Right ventricle myocardium superior (tissue), 1 donor: ENCODE data around the gene CMBL. TPM values are rescaled to one million over a fixed set of nuclear protein-coding genes. Genes with fewer than 3 reads are reported as not detected.
"Not testable (repeated sequence)": the region's sequence is repeated elsewhere in the genome, so short reads cannot be mapped to it uniquely, and the experiment has no call there.

ENCODE experiments used
- ATAC-seq: fragments of 200-7000 bp; cut with Tn5 transposase; one replicate; pipeline ENCODE4 v1.9.1; 2020; ENCODE audit warnings: mild to moderate bottlenecking; ENCODE audit not compliant: poor library complexity
- DNase-seq: peaks from one replicate; pipeline ENCODE4 v3.0.0-alpha.2; 2020
- intact Hi-C: fragments of 100-400 bp; cut with DNase I; formaldehyde crosslinking; loops from one replicate; pipeline ENCODE4 v1.11.2; 2022
- total RNA-seq: library from RNA; stranded (reverse); fragmentation: NEBNext Ultra II Directional; extraction: Animal tissue kit (Norgen Biotek cat#: 25700); gene quantifications from one replicate; pipeline ENCODE4 v1.2.1, GENCODE V29; 2021
- donor health status: DM: no; HTN: yes; CAD: no; lungs with severe emphysema.

Gene CMBL
- total RNA-seq, 1 donor from 2014 or later, result 50.0 TPM

GRCh38 chr5:10248378-10249260 is 59.1 kb downstream of the CMBL start:
- intact Hi-C loops, result no loop called here
- ATAC-seq (peak; percentile 0), DNase-seq (peak; percentile 54)

GRCh38 chr5:10247217-10247616 is 60.5 kb downstream of the CMBL start:
- DNase-seq, ATAC-seq, intact Hi-C loops: not testable (repeated sequence)

- ATAC-seq (no peak), DNase-seq (no peak)
- intact Hi-C loops, result no loop called here
These were observed 60.9 kb downstream of the CMBL start for GRCh38 chr5:10246761-10247160.

GRCh38 chr5:10244342-10244944 is 63.3 kb downstream of the CMBL start:
- intact Hi-C loops, result no loop called here
- no peak for ATAC-seq
- no peak for DNase-seq

GRCh38 chr5:10243660-10244240 is 64.0 kb downstream of the CMBL start:
- ATAC-seq (no peak), DNase-seq (no peak)
- intact Hi-C loops, result no loop called here

GRCh38 chr5:10235350-10235749 is 72.4 kb downstream of the CMBL start:
- intact Hi-C loops, result no loop called here
- DNase-seq (no peak), ATAC-seq (no peak)

GRCh38 chr5:10233505-10233904 is 74.2 kb downstream of the CMBL start:
- no peak for ATAC-seq
- DNase-seq, result no peak
- intact Hi-C loops, result no loop called here

GRCh38 chr5:10233011-10233410 is 74.7 kb downstream of the CMBL start:
- no peak for DNase-seq

GRCh38 chr5:10232386-10232785 is 75.3 kb downstream of the CMBL start:
- intact Hi-C loops, result no loop called here
- no peak for ATAC-seq

More at GRCh38 chr5:10233011-10233410, 74.7 kb downstream of the CMBL start:
- intact Hi-C loops, result no loop called here
- no peak for ATAC-seq

GRCh38 chr5:10229306-10230048 is 78.2 kb downstream of the CMBL start:
- DNase-seq, result no peak
- no peak for ATAC-seq
- intact Hi-C loops, result no loop called here

More at GRCh38 chr5:10232386-10232785, 75.3 kb downstream of the CMBL start:
- DNase-seq, result no peak

GRCh38 chr5:10228288-10228687 is 79.4 kb downstream of the CMBL start:
- ATAC-seq (no peak), DNase-seq (no peak)
- intact Hi-C loops, result no loop called here

Other genes starting within 250 kb of the CMBL start
- 18.1 TPM for gene ATPSCKMT, start 58.0 kb downstream of the CMBL start, total RNA-seq
- 92.8 TPM for gene CCT5, start 57.6 kb downstream of the CMBL start, total RNA-seq
- 170 TPM for gene MARCHF6, start 45.8 kb upstream of the CMBL start, total RNA-seq
- gene ROPN1L, start 134.0 kb upstream of the CMBL start, total RNA-seq, result not detected